Measurements from ENCODE around the gene LRRFIP2.

GRCh38 chr3:37029516-37030163, 144.7 kb downstream of the LRRFIP2 start:
- TF ChIP-seq POLR2A (IDR thresholded peaks at IDR 0.05) (no peak), CTCF (IDR thresholded peaks at IDR 0.05) (no peak)
